CD4-positive, alpha-beta T cell treated with Interleukin-4 for 1 hour (primary cell): Measurements from ENCODE around the gene METTL16.

ENCODE experiments used
- DNase-seq, 2 donors: peaks; one replicate each; pipeline ENCODE4 v3.0.0-alpha.2; 2020 to 2022

METTL16 gene

DNA sequence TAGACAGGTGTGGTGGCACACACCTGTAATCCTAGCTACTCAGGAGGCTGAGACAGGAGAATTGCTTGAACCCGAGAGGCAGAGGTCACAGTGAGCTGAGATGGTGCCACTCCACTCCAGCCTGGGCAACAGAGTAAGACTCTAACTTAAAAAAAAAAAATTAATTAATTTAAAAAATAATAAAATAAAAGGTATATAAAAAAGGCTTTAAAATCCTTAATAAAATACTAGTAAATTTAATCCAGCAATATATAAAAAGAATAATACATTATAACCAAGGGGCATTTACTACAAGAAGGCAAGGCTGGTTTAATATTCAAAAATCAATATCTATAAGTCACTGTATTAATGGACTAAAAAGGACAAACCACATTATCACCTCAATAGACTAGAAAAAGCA lies 66.0 kb downstream of the METTL16 start:
- DNase-seq = no peak

DNA sequence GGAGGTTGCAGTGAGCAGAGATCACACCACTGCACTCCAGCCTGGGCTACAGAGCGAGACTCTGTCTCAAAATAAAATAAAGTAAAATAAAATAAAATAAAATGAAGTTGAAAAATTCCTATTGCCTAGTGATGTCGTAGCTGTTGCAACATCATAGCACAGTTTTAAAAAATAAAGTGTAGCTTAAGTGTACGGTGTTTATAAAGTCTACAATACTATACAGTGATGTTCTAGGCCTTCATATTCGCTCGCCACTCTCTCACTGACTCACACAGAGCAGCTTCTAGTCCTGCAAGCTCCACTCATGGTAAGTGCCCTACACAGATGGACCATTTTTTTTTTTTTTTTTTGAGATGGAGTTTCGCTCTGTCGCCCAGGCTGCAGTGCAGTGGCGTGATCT lies 67.3 kb downstream of the METTL16 start:
- DNase-seq = no peak

DNA sequence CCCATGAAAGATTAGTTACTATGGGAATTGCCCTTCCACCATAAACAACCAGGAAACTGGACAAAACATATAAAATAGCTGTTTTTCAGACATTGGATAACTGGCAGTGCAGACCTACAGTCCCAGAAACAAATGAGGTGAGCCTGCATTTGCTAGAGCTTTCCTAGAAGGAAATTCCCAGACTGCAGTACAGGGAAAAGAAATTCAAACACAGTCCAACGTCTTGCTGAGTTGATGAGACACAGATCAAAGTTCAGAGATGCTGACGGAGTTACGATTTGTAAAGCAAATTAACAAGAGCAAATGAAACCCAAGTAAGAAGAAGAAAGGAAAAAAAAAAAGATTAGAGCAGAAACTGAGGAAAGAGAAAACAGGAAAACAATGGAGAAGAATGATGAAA lies 69.5 kb downstream of the METTL16 start:
- DNase-seq = no peak

DNA sequence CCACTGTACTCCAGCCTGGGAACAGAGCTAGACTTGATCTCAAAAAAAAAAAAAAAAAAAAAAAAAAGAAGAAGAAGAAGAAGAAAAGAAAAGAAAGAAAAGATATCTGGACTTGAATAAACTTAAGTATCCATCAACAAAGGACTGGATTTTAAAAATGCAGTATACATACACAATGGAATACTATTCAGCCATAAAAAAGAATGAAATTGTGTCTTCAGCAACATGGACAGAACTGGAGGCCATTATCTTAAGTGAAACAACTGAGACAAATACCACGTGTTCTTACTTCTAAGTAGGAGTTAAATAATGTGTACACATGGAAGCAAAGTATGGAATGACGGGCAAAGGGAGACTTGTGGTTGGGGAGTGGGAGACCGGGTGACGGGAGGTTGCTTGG lies 70.8 kb downstream of the METTL16 start:
- no peak for DNase-seq

- peak in 1 of 2 donors; percentile 60 for DNase-seq
Measured at GRCh38 chr17:2439997-2440396, 71.7 kb downstream of the METTL16 start.

DNA sequence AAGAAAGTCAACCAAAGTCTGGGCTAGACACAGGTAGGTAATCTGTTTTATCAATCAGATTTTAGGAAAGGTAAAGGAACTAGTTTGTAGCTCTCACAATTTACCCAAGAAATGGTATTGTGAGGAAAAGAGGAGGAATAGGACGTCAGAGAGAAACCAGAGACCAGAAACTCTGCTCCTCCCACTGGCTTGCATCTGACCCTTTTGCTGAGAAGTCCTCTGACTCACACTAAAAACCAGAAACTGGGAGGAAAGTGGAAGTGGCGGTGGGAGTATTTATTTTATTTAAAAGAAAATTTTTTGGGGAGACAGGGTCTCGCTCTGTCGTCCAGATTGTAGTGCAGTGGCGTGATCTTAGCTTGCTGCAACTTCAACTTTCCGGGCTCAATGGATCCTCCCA lies 72.9 kb downstream of the METTL16 start:
- peak in 1 of 2 donors; percentile 51 for DNase-seq

GRCh38 chr17:2436316-2436905 lies 75.3 kb downstream of the METTL16 start:
- DNase-seq = no peak

- DNase-seq = no peak
Measured at GRCh38 chr17:2435862-2436261, 75.8 kb downstream of the METTL16 start.

GRCh38 chr17:2435181-2435741 lies 76.4 kb downstream of the METTL16 start:
- DNase-seq = no peak

GRCh38 chr17:2433696-2434095 lies 78.0 kb downstream of the METTL16 start:
- no peak for DNase-seq

DNA sequence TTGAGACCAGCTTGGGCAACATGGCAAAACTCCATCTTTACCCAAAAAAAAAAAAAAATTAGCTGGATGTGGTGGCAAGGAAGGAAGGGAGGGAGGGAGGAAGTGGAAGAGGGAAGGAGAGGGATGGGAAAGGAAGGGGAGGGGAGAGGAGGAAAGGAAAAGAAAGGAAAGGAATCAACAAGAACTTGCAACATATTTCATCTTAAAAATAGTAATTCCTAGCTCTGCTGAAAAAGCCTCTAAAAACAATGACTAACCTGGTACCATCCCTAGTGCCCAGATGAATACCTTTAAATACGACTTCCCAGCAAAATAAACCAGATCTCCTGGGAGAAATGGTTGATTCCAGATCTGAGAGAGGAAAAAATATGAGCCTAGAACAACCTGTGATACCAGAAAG lies 83.8 kb downstream of the METTL16 start:
- no peak for DNase-seq

DNA sequence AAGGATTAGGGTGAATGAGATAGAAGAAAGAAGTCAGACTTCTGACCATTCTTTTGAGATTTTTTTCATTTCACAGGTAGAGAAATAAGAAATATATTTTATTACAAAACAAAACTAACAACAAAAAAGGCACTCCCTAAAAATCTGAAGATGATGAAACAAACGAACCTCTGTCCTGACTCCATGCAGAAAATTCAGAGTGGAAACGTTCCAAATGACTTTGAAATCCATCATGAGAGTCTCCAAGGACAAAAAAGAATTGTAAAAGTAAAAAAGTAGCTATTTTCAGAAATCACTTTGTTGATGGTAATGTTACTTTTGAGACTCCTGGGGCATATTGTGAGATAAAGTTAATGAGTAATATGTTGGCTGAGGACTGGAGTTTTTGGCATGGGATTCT lies 84.5 kb downstream of the METTL16 start:
- no peak for DNase-seq

GRCh38 chr17:2423271-2423670 lies 88.4 kb downstream of the METTL16 start:
- DNase-seq = no peak

DNA sequence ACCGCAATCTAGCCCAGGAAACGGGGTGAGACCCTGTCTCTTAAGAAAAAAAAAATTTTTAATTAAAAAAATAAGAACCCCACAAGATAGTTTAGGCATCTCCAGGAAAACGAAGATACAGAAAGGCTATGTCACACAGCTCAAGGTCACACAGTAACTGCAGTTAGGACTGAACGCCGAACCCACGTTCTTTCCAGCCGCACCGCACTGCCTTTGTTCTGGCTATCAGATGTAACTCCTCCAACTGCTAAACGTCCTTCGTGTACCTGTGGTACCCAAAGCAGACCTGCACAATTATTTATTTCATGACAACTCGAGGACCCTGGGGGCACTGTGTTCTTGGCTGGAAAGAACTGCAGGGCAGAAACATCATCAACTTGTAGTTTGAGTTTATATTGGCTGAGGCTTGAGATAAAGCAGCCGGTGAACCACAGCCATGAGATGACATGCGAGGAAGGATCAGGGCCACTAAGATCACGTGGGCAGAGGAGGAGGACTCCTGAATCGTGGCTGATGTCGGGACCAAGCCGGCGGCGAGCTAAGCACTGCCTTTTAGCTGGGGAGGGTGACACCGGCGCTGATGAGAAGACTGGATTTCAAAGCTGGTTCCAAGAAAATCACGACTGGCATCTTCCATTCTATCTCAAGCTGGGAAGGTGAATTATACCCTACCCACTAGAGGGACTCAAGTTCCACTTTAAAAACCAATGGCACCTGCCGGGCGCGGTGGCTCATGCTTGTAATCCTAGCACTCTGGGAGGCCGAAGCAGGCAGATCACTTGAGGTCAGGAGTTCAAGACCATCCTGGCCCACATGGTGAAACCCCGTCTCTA lies 90.2 kb downstream of the METTL16 start:
- no peak for DNase-seq

DNA sequence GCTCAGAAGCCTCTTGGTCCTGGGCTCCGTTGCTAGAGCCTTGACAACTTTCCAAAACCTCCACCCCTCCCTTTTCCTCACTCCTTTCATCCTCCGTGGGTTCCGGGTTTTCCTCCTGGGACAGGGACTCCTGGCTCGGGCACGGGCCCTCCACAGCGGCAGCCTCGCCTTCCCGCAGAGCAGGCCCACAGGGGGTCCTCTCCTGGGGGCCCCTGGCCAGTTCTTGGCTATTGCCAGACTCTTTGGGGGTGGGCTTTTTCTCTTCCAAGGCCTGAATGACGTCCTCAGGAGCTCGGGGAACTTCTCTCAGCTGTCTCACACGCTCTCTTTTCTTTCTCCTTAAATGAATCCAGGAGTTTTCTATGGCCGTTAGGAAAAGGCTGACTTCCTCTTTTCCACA lies 91.5 kb downstream of the METTL16 start:
- no peak for DNase-seq

GRCh38 chr17:2419486-2419885 lies 92.2 kb downstream of the METTL16 start:
- DNase-seq = no peak

GRCh38 chr17:2418572-2418971 lies 93.1 kb downstream of the METTL16 start:
- DNase-seq = no peak

DNA sequence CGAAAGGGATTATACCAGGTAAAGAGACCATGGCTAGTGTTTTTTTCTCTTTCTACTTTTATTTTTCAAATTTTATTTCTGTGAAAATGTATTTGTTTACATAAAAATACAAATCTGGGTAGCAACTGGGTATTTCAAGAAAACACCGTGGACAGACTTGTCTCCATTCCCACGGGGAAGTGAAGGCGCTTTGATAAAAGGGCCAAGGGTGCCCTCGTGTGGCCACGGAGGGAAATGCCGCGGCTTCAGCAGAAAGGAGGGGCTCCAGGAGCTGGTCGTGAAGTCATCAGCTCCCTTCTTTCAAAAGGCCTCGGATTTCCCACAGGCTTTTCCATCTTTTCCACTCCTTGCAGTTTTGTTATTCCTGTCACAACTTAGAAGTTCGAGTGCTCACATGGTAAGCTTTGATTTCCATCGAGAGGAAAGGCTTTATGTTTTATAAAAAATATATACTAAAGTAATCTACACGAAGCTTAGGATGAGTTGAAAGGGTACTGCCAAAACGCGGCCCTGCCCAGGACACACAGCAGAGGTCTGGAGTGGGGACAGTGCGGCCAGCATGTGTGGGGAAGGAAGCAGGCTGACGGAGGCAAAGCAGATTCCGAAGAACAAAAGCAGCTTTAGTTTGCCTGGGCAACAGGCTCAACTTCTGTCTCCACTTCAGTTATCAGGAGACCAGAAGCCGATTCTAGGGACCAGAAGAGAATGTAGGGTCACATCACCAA lies 95.5 kb downstream of the METTL16 start:
- DNase-seq = peak; percentile 87 to 88

DNA sequence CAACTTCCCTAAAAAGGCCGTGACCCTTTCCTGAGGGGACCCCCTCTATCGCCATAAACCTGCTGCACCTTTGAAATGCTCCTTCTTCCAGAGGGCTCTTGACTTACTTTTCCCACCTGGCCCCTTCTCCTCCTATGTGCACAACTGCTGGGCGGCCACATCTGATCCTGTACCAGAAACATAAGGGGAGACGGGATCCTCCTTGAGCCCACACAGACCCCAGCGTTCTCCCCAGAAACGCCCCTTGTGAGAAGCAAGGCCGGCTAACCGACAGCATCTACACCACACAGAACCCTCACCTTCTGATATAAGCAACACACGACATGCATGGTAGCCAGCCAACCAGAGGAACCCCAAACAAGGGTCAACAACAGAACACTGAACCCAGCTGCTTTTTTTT lies 96.6 kb downstream of the METTL16 start:
- no peak for DNase-seq

GRCh38 chr17:2414446-2415064 lies 97.1 kb downstream of the METTL16 start:
- DNase-seq = no peak

GRCh38 chr17:2412561-2413021 lies 99.1 kb downstream of the METTL16 start:
- no peak for DNase-seq

- no peak for DNase-seq
Measured at GRCh38 chr17:2410951-2411350, 100.7 kb downstream of the METTL16 start.
